Measurements from ENCODE around the gene PKD1. TPM values are rescaled to one million over a fixed set of nuclear protein-coding genes. Genes with fewer than 3 reads are reported as not detected.

Gene PKD1
- total RNA-seq, 2 donors from 2014 or later: 66.4 to 145 TPM

DNA sequence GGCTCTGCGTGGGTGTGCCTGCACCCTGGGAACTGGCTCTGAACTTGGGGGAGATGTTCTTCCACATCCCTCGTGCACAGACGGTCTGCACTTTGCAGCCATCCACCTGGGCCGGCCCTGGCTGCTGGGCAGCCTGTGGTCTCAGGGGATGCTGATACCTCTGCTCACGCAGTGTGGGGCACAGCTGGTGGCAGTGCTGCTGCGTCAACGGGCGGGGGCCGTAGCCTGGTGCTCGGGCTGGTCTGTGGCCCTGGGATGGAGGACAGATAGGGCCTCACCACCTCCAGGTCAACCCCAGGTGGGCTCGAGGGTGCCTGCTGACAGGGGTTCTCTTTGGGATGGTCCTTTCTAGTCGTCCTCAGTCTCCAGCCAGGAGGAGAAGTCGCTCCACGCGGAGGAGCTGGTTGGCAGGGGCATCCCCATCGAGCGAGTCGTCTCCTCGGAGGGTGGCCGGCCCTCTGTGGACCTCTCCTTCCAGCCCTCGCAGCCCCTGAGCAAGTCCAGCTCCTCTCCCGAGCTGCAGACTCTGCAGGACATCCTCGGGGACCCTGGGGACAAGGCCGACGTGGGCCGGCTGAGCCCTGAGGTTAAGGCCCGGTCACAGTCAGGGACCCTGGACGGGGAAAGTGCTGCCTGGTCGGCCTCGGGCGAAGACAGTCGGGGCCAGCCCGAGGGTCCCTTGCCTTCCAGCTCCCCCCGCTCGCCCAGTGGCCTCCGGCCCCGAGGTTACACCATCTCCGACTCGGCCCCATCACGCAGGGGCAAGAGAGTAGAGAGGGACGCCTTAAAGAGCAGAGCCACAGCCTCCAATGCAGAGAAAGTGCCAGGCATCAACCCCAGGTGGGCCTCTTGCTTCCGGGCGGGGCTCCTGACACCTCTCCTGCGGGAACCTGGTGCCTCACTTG, 51.6 kb downstream of the PKD1 start:
- Mint-ChIP-seq H3K9me3 (no peaks in the 10 kb centered on the region), H3K27me3 (no peaks in the 10 kb centered on the region), H3K27ac (no peak overlapping the region), H3K4me1 (ENCODE audit: low read depth in 2 of 2) (peaks cover 0 to 4% of the 10 kb centered on the region in 2 donors), H3K36me3 (no peaks in the 10 kb centered on the region), H3K4me3 (no peak overlapping the region)
- no peak for DNase-seq (ENCODE audit: low spot score)
- ATAC-seq: no peak

DNA sequence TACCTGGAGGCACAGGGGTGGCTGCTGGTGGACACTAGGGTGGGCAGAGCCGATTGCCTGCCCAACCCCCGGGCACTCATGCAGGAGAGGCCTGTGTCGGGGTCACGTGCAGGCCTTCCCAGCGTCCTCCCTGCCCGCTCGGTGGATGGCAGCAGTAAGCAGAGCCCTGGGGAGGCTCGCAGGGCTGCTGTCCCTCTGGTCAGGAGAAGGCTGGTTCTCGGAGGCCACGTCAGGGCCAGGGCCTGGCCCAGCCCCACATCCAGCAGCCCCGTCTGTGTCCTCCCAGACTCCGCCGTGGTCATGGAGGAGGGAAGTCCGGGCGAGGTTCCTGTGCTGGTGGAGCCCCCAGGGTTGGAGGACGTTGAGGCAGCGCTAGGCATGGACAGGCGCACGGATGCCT, 52.3 kb downstream of the PKD1 start:
- ATAC-seq (no peak), DNase-seq (ENCODE audit: low spot score) (no peak)
- Mint-ChIP-seq H3K9me3 (no peaks in the 10 kb centered on the region), H3K27ac (no peak overlapping the region), H3K4me3 (no peak overlapping the region), H3K36me3 (no peaks in the 10 kb centered on the region), H3K4me1 (ENCODE audit: low read depth in 2 of 2) (peaks cover 0 to 4% of the 10 kb centered on the region in 2 donors), H3K27me3 (no peaks in the 10 kb centered on the region)

GRCh38 chr16:2082983-2083364, 52.7 kb downstream of the PKD1 start:
- no peak overlapping the region for H3K27ac Mint-ChIP-seq
- ATAC-seq (no peak), DNase-seq (ENCODE audit: low spot score) (no peak)
- H3K4me3 Mint-ChIP-seq: no peak overlapping the region
- no peaks in the 10 kb centered on the region for H3K27me3 Mint-ChIP-seq
- H3K4me1 Mint-ChIP-seq (ENCODE audit: low read depth in 2 of 2): peaks cover 0 to 4% of the 10 kb centered on the region in 2 donors
- H3K9me3 Mint-ChIP-seq: no peaks in the 10 kb centered on the region
- H3K36me3 Mint-ChIP-seq: no peaks in the 10 kb centered on the region

DNA sequence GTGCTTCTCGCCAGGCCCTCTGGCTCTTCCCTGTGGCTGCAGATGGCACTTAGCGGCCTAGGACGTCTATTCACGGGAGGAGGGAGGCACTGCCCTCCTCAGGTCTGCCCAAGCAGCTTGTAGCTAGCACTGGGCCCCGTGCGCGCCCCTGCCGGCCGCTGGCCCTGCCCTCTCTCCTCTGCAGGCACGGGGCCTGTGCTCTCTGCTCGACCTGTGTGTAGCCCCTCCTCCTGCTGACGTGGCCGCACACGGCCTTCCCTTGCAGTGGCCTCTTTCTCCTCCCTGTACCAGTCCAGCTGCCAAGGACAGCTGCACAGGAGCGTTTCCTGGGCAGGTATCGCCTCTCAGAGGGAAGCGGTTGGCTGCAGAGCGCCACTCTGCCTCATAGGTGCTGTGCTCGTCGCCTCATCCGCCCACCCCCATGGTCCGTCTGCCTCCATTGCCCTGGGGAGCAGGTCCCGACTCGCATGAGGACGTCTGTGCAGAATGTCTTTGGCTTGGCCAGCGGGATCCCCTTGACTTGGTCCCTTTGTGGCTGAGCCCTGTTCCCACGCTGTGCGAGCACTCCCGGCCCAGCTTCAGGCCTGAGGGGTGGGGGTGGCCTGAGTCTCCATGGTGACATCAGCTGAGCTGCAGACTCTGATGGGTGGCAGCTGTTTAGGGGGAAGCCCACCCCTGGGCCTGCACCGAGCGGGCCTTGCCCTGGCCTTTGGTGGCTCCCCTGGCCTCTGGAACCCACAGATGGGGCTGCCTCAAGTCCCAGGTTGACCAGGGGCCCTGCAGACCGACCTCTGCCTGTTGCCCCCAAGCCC, 53.3 kb downstream of the PKD1 start:
- Mint-ChIP-seq H3K36me3 (no peaks in the 10 kb centered on the region), H3K4me3 (no peak overlapping the region), H3K4me1 (ENCODE audit: low read depth in 2 of 2) (peaks cover 0 to 4% of the 10 kb centered on the region in 2 donors), H3K27ac (no peak overlapping the region), H3K9me3 (no peaks in the 10 kb centered on the region), H3K27me3 (no peaks in the 10 kb centered on the region)
- DNase-seq (ENCODE audit: low spot score) (no peak), ATAC-seq (no peak)

GRCh38 chr16:2081201-2082084, 54.3 kb downstream of the PKD1 start:
- Mint-ChIP-seq H3K36me3 (no peaks in the 10 kb centered on the region), H3K27me3 (no peaks in the 10 kb centered on the region), H3K4me1 (ENCODE audit: low read depth in 2 of 2) (peaks cover 0 to 4% of the 10 kb centered on the region in 2 donors), H3K4me3 (no peak overlapping the region), H3K9me3 (no peaks in the 10 kb centered on the region), H3K27ac (no peak overlapping the region)
- DNase-seq (ENCODE audit: low spot score): no peak
- no peak for ATAC-seq

- Mint-ChIP-seq H3K9me3 (no peaks in the 10 kb centered on the region), H3K27me3 (no peaks in the 10 kb centered on the region), H3K4me3 (no peak overlapping the region), H3K27ac (no peak overlapping the region), H3K4me1 (ENCODE audit: low read depth in 2 of 2) (peaks cover 0 to 4% of the 10 kb centered on the region in 2 donors), H3K36me3 (no peaks in the 10 kb centered on the region)
- DNase-seq (ENCODE audit: low spot score) (no peak), ATAC-seq (no peak)
Observed at GRCh38 chr16:2079991-2080390, 55.7 kb downstream of the PKD1 start.

- H3K27me3 Mint-ChIP-seq: no peaks in the 10 kb centered on the region
- no peak for ATAC-seq
- no peak overlapping the region for H3K27ac Mint-ChIP-seq
- H3K36me3 Mint-ChIP-seq: no peaks in the 10 kb centered on the region
- DNase-seq (ENCODE audit: low spot score): no peak
- H3K4me3 Mint-ChIP-seq: no peak overlapping the region
- H3K9me3 Mint-ChIP-seq: no peaks in the 10 kb centered on the region
- peaks cover 0 to 4% of the 10 kb centered on the region in 2 donors for H3K4me1 Mint-ChIP-seq (ENCODE audit: low read depth in 2 of 2)
Observed at GRCh38 chr16:2079311-2079800, 56.3 kb downstream of the PKD1 start.

DNA sequence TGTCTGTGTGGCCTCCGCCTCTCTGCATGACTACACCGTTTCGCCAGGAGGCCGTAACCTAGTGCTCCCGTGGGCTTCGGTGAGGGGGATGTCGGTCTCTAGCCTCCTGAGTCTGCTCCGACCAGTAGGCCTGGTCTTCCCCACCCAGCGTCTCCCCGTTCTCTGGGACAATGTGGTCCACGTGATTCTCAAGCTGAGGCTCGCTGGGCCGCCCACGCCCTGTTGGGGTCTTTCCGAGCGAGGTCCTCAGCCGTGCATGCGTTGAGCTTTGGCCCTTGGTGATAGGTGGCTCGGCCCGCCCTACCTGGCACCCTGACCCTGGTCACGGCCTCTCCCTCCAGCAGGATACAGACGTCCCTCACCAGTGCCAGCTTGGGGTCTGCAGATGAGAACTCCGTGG, 57.0 kb downstream of the PKD1 start:
- Mint-ChIP-seq H3K36me3 (no peaks in the 10 kb centered on the region), H3K4me1 (ENCODE audit: low read depth in 2 of 2) (peaks cover 0 to 4% of the 10 kb centered on the region in 2 donors), H3K27me3 (no peaks in the 10 kb centered on the region), H3K9me3 (no peaks in the 10 kb centered on the region), H3K4me3 (no peak overlapping the region), H3K27ac (no peak overlapping the region)
- ATAC-seq (no peak), DNase-seq (ENCODE audit: low spot score) (no peak)

GRCh38 chr16:2078096-2078495, 57.6 kb downstream of the PKD1 start:
- no peaks in the 10 kb centered on the region for H3K9me3 Mint-ChIP-seq
- DNase-seq (ENCODE audit: low spot score): no peak
- no peak overlapping the region for H3K4me3 Mint-ChIP-seq
- no peaks in the 10 kb centered on the region for H3K27me3 Mint-ChIP-seq
- peaks cover 0 to 4% of the 10 kb centered on the region in 2 donors for H3K4me1 Mint-ChIP-seq (ENCODE audit: low read depth in 2 of 2)
- ATAC-seq: no peak
- no peaks in the 10 kb centered on the region for H3K36me3 Mint-ChIP-seq
- H3K27ac Mint-ChIP-seq: no peak overlapping the region

GRCh38 chr16:2077696-2078095, 58.0 kb downstream of the PKD1 start:
- Mint-ChIP-seq H3K27ac (no peak overlapping the region), H3K4me1 (ENCODE audit: low read depth in 2 of 2) (peaks cover 0 to 4% of the 10 kb centered on the region in 2 donors), H3K4me3 (no peak overlapping the region), H3K27me3 (no peaks in the 10 kb centered on the region), H3K9me3 (no peaks in the 10 kb centered on the region), H3K36me3 (no peaks in the 10 kb centered on the region)
- no peak for DNase-seq (ENCODE audit: low spot score)
- no peak for ATAC-seq

- ATAC-seq: no peak
- no peak overlapping the region for H3K4me3 Mint-ChIP-seq
- no peak overlapping the region for H3K27ac Mint-ChIP-seq
- no peaks in the 10 kb centered on the region for H3K4me1 Mint-ChIP-seq (ENCODE audit: low read depth in 2 of 2)
- no peaks in the 10 kb centered on the region for H3K36me3 Mint-ChIP-seq
- H3K9me3 Mint-ChIP-seq: no peaks in the 10 kb centered on the region
- DNase-seq (ENCODE audit: low spot score): no peak
- no peaks in the 10 kb centered on the region for H3K27me3 Mint-ChIP-seq
Observed at GRCh38 chr16:2077016-2077415, 58.7 kb downstream of the PKD1 start.

- ATAC-seq (no peak), DNase-seq (ENCODE audit: low spot score) (no peak)
- Mint-ChIP-seq H3K36me3 (no peaks in the 10 kb centered on the region), H3K4me1 (ENCODE audit: low read depth in 2 of 2) (no peaks in the 10 kb centered on the region), H3K4me3 (no peak overlapping the region), H3K27ac (no peak overlapping the region), H3K27me3 (no peaks in the 10 kb centered on the region), H3K9me3 (no peaks in the 10 kb centered on the region)
Observed at GRCh38 chr16:2076072-2076865, 59.4 kb downstream of the PKD1 start.

- Mint-ChIP-seq H3K4me3 (no peak overlapping the region), H3K27me3 (no peaks in the 10 kb centered on the region), H3K9me3 (no peaks in the 10 kb centered on the region), H3K27ac (no peak overlapping the region), H3K4me1 (ENCODE audit: low read depth in 2 of 2) (no peaks in the 10 kb centered on the region), H3K36me3 (no peaks in the 10 kb centered on the region)
- ATAC-seq (no peak), DNase-seq (ENCODE audit: low spot score) (no peak)
Observed at GRCh38 chr16:2075631-2076030, 60.1 kb downstream of the PKD1 start.

Data from natural killer cell treated with Interleukin-12 subunit alpha and Interleukin-12 subunit beta and Interleukin-15 and Interleukin-18, amount 100 ng/mL, for 72 hours (primary cell).